ENCODE data around the gene PPP1R9A. TPM values are rescaled to one million over a fixed set of nuclear protein-coding genes. Genes with fewer than 3 reads are reported as not detected.

PPP1R9A gene
- total and polyA plus RNA-seq, 4 donors = 2.2 to 59.1 (median 14.6) TPM

- TF ChIP-seq, protein P1, sequence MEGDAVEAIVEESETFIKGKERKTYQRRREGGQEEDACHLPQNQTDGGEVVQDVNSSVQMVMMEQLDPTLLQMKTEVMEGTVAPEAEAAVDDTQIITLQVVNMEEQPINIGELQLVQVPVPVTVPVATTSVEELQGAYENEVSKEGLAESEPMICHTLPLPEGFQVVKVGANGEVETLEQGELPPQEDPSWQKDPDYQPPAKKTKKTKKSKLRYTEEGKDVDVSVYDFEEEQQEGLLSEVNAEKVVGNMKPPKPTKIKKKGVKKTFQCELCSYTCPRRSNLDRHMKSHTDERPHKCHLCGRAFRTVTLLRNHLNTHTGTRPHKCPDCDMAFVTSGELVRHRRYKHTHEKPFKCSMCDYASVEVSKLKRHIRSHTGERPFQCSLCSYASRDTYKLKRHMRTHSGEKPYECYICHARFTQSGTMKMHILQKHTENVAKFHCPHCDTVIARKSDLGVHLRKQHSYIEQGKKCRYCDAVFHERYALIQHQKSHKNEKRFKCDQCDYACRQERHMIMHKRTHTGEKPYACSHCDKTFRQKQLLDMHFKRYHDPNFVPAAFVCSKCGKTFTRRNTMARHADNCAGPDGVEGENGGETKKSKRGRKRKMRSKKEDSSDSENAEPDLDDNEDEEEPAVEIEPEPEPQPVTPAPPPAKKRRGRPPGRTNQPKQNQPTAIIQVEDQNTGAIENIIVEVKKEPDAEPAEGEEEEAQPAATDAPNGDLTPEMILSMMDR (IDR thresholded peaks at IDR 0.05; ENCODE audit: control extremely low read depth, extremely low read depth) = no peak
- no peak overlapping the region for H3K27ac ChIP-seq (ENCODE audit: low read depth in 1 of 2, low read length in 1 of 2)
- 70 to 73% methylated on average over 3 of the region's 3 CpGs for WGBS, 2 donors
- H3K4me1 ChIP-seq (ENCODE audit: control insufficient read depth in 5 of 5, insufficient read depth in 5 of 5, low read length in 5 of 5) = peaks cover 0 to 6% (median 0%) of the 10 kb centered on the region in 5 donors
- no peaks in the 10 kb centered on the region for H3K9me3 ChIP-seq (ENCODE audit: control insufficient read depth in 4 of 4, insufficient read depth in 3 of 4, low read length in 3 of 4)
- ATAC-seq (ENCODE audit: insufficient read depth, low FRiP score) (no peak), DNase-seq (no peak)
- H3K9ac ChIP-seq (ENCODE audit: insufficient read depth in 1 of 2, low read length in 2 of 2) = no peak overlapping the region
- no peak overlapping the region for H3K4me3 ChIP-seq
- no peaks in the 10 kb centered on the region for H3K27me3 ChIP-seq (ENCODE audit: control insufficient read depth in 3 of 3, insufficient read depth in 3 of 3, low read length in 2 of 3)
- no peaks in the 10 kb centered on the region for H3K36me3 ChIP-seq (ENCODE audit: control insufficient read depth in 4 of 4, insufficient read depth in 4 of 4, low read length in 4 of 4)
Observed at GRCh38 chr7:95102662-95103061, 195.3 kb downstream of the PPP1R9A start.

- TF ChIP-seq, protein P1 (IDR thresholded peaks at IDR 0.05; ENCODE audit: control extremely low read depth, extremely low read depth) = no peak
- DNase-seq (no peak), ATAC-seq (ENCODE audit: insufficient read depth, low FRiP score) (no peak)
- Histone ChIP-seq H3K27ac (ENCODE audit: low read depth in 1 of 2, low read length in 1 of 2) (no peak overlapping the region), H3K4me3 (no peak overlapping the region), H3K27me3 (ENCODE audit: control insufficient read depth in 3 of 3, insufficient read depth in 3 of 3, low read length in 2 of 3) (no peaks in the 10 kb centered on the region), H3K36me3 (ENCODE audit: control insufficient read depth in 4 of 4, insufficient read depth in 4 of 4, low read length in 4 of 4) (no peaks in the 10 kb centered on the region), H3K9ac (ENCODE audit: insufficient read depth in 1 of 2, low read length in 2 of 2) (no peak overlapping the region), H3K9me3 (ENCODE audit: control insufficient read depth in 4 of 4, insufficient read depth in 3 of 4, low read length in 3 of 4) (no peaks in the 10 kb centered on the region), H3K4me1 (ENCODE audit: control insufficient read depth in 5 of 5, insufficient read depth in 5 of 5, low read length in 5 of 5) (peaks cover 0 to 6% (median 0%) of the 10 kb centered on the region in 5 donors)
- WGBS, 2 donors = 32 to 49% methylated on average over 1 of the region's 1 CpG
Observed at GRCh38 chr7:95104739-95105138, 197.3 kb downstream of the PPP1R9A start.

- Histone ChIP-seq H3K27ac (ENCODE audit: low read depth in 1 of 2, low read length in 1 of 2) (no peak overlapping the region), H3K9ac (ENCODE audit: insufficient read depth in 1 of 2, low read length in 2 of 2) (no peak overlapping the region), H3K9me3 (ENCODE audit: control insufficient read depth in 4 of 4, insufficient read depth in 3 of 4, low read length in 3 of 4) (no peaks in the 10 kb centered on the region), H3K4me1 (ENCODE audit: control insufficient read depth in 5 of 5, insufficient read depth in 5 of 5, low read length in 5 of 5) (peaks cover 0 to 6% (median 0%) of the 10 kb centered on the region in 5 donors), H3K36me3 (ENCODE audit: control insufficient read depth in 4 of 4, insufficient read depth in 4 of 4, low read length in 4 of 4) (no peaks in the 10 kb centered on the region), H3K27me3 (ENCODE audit: control insufficient read depth in 3 of 3, insufficient read depth in 3 of 3, low read length in 2 of 3) (no peaks in the 10 kb centered on the region), H3K4me3 (no peak overlapping the region)
- DNase-seq (no peak), ATAC-seq (ENCODE audit: insufficient read depth, low FRiP score) (no peak)
- TF ChIP-seq, protein P1 (IDR thresholded peaks at IDR 0.05; ENCODE audit: control extremely low read depth, extremely low read depth) = no peak
Observed at GRCh38 chr7:95105627-95106026, 198.2 kb downstream of the PPP1R9A start.

DNA sequence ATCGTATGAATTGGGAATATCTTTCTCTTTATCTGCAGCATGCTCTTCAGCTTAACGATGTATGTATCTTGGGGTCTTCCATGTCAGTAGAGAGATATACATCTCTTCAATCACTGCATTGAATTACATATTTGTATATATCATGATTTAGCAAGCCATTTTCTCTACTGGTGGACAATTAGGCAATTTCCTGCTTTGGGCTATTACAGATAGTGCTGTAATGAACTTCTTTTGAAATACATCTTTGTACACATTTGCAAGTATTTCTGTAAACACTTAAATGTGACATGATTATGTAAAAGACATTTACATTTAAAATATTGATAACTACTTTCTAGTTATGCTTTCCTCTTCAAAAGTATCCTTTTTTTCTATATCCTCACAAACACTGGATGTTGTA lies 199.0 kb downstream of the PPP1R9A start:
- no peak overlapping the region for H3K9ac ChIP-seq (ENCODE audit: insufficient read depth in 1 of 2, low read length in 2 of 2)
- H3K27me3 ChIP-seq (ENCODE audit: control insufficient read depth in 3 of 3, insufficient read depth in 3 of 3, low read length in 2 of 3) = no peaks in the 10 kb centered on the region
- no peak overlapping the region for H3K27ac ChIP-seq (ENCODE audit: low read depth in 1 of 2, low read length in 1 of 2)
- peaks cover 0 to 6% (median 0%) of the 10 kb centered on the region in 5 donors for H3K4me1 ChIP-seq (ENCODE audit: control insufficient read depth in 5 of 5, insufficient read depth in 5 of 5, low read length in 5 of 5)
- ATAC-seq (ENCODE audit: insufficient read depth, low FRiP score) = no peak
- no peak overlapping the region for H3K4me3 ChIP-seq
- H3K36me3 ChIP-seq (ENCODE audit: control insufficient read depth in 4 of 4, insufficient read depth in 4 of 4, low read length in 4 of 4) = no peaks in the 10 kb centered on the region
- 82 to 83% methylated on average over 2 of the region's 2 CpGs for WGBS, 2 donors
- DNase-seq = no peak
- TF ChIP-seq, protein P1 (IDR thresholded peaks at IDR 0.05; ENCODE audit: control extremely low read depth, extremely low read depth) = no peak
- no peaks in the 10 kb centered on the region for H3K9me3 ChIP-seq (ENCODE audit: control insufficient read depth in 4 of 4, insufficient read depth in 3 of 4, low read length in 3 of 4)

Data from lung (tissue), 12 donors.